HG03095 (cell line): ENCODE measurements around the gene EIF2AK3.
"Not testable (repeated sequence)": the region's sequence is repeated elsewhere in the genome, so short reads cannot be mapped to it uniquely, and the experiment has no call there.

Experiments
- ATAC-seq: cut with Tn5 transposase; IDR thresholded peaks from one replicate; pipeline ENCODE4 v1.9.1; 2021; ENCODE audit warnings: moderate library complexity; ENCODE audit not compliant: unreplicated experiment

EIF2AK3 gene

DNA sequence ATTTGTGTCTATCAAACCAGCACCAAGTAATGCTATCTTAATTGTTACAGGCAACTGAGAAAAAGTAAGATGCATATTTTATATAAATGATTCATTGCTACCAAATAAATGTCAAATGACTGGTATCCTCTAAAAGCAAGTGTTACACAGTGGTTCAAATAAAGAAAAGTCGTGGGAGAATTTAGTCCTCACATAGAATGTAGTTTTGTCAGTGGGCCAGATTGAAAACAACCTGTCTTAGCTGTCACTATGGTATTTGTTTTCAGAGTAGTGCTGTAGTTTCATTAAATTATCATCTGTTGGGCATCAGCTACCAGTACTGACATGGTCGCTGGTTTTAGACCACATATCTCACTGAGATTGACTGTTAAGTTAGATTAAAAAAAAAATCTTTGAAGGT lies 10.2 kb upstream of the EIF2AK3 start:
- ATAC-seq: no peak

DNA sequence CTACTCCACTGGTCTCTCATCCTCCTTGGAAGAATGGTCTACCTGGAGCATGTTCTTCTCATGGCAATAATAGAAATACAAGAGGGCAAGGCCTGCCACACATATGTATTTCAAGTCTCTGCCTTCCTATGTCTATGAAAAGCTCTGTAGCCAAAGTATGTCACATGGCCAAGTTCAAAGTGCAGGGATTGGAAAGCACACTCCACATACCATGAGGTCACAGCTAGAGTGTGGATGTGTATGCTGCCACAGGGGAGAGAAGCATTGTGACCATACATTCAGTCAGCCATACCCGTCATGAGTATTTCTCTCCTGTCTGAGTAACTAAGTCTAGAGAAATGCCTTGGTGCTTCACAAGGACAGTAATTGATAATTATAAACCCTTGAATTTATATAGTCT lies 8.8 kb upstream of the EIF2AK3 start:
- ATAC-seq: no peak

DNA sequence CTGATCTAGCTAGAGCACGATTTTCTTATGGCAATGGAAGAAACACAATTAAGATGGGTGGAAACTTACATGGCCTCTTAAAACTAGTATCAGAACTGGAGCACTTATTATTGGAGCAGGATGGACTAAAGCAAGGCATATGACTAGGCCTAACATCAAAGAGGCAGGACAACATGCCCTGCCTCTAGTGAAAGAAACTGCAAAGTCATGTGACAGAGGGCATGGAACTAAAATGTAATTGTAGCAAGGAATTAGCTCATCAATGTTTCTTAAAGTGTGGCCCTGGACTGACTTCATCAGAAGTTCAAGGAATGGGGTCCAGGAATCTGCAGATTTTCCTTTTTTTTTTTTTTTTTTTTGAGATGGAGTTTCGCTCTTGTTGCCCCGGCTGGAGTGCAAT lies 5.3 kb upstream of the EIF2AK3 start:
- no peak for ATAC-seq

DNA sequence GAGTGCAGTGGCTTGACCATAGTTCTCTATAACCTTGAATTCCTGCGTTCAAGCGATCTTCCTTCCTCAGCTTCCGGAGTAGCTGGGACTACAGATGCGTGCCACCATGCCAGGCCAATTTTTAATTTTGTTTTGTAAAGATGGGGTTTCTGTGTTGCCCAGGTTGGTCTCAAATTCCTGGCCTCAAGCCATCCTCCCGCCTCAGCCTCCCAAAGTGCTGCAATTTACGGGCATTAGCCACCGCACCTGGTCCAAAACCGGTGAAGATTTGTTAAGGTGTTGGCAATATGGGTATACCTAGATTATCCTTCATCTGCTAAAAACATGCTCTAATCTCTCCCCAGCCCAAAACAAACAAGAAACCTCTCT lies 1.3 kb upstream of the EIF2AK3 start:
- ATAC-seq: no peak

DNA sequence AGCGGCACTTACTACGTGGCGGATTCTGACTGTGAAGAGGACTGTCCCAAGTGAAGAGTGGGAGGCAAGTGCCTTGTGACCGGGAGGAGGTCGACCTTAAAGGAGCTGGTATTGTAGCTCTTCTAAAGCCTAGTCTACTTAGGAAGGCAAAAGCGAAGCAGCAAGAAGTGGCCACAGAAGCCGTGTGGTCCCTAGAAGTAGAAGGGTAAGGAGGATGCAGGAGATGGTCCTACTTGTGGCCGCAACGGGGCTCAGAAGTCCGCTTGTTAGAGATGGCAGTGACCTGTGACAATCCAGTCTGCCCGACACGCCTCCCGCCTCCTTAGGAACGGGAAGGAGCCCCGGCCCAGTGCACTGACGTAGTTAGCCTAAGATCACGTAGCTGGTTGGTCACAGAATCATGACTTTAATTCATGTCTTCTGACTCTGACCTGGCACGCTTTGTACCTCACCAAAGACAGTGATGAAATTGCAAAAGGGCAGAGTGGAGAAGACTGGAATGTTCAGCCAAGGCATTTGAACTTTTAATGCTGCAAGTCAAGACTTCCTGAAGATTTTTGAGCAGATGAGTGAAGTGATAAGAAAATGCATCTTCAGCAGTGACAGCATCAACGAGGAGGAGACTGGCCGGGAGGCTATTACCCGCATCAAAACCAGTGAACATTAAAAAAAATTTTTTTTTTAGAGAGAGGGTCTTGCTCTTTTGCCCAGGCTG lies 749 bp upstream of the EIF2AK3 start:
- peak; percentile 41 for ATAC-seq

DNA sequence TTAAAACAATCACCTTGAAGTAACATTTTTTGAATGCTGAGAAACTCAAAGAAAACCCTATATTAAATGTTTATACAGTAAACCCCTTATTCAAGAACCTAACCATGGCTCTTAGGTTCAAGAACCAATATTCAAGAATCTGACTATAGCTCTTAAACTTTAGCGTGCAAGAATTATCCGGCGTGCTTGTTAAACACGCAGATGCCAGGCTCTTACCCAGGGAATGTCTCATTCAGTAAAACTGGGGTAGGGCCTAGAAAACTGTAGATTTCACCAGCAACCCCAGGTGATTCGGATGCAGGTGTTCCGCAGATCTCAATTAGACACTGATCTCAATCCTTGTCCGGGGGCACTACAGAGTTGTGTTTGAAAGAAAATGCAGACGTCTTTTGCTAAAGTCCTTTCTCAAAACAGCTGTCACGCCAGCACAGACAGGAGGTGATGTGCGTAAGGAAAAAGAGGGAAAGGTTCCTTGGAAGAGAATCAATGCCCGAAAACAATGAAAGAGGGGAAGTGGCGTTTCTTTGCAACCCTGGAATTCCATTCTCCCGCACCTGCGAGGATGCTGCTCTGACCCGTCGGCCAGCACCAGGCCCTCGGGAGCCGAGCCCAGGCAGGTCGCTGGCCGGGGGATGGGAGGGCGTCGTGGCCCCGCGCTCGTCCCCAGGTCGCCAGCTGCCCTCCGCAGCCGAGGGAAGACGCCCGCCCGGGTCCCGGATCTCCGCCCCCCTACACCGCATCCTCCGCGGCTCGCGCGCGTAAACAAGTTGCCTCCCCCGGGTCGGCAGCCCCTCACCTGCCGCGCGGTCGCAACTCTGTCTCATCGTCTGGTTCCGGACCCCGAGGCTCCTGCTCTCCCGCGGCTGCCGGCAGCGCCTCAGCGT lies 851 bp downstream of the EIF2AK3 start:
- ATAC-seq: no peak

DNA sequence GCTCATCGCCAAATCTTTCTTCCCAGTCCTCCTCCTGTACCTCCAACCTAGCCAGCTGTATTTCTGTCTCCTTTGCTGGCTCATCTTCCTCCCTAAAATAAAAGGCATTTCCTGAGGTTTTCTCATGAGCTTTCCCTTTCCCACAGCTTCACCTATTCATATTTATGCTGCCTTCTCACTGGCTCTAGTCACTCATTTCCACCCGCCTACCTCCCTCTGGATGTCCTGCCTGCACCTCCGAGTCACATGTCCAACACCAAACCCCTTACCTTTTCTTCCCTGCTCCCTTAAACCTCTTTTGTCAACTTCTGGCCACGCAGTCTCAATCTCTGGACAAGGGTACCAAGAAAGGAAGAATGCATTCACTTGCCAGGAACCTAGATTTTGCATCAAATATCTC lies 2.8 kb downstream of the EIF2AK3 start:
- no peak for ATAC-seq

DNA sequence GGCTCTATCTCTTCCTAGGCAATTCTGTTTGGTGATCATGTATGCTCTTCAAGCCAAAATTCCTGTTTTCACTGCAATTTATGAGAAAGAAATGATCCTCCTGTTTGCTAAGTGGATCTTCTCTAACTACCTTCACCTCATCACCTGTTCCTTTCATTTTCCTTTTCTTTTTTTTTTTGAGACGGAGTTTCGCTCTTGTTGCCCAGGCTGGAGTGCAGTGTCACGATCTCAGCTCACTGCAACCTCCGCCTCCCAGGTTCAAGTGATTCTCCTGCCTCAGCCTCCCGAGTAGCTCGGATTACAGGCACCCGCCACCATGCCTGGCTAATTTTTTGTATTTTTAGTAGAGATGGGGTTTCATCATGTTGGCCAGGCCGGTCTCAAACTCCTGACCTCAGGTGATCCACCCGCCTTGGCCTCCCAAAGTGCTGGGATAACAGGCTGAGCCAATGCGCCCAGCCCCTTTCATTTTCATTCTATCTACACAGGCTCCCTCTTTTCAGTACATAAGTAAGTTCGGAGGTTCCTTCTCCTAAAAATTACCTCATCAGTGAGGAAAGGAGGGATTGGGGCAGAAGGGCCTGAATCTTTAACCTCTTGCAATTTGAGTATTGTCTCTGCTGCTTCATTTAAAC lies 3.3 kb downstream of the EIF2AK3 start:
- ATAC-seq: not testable (repeated sequence)

DNA sequence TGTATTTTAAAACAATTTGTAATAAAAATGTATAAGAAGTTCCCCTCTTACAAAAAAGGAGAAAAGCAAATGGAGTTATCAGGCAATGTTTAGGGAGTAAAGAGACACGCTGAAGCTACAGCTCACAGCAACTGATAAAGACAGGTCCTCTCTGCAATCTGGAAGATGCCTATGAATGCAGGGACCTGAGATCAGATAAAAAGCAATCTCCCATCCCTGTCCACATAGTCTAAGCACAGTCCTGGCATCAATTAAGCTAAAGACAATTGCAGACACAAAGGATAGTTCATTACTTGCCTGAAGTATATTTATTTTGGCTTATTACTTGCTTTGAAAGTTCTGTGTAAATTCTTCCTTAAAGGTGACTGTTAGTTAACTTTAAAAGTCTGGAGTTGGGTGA lies 5.0 kb downstream of the EIF2AK3 start:
- no peak for ATAC-seq

DNA sequence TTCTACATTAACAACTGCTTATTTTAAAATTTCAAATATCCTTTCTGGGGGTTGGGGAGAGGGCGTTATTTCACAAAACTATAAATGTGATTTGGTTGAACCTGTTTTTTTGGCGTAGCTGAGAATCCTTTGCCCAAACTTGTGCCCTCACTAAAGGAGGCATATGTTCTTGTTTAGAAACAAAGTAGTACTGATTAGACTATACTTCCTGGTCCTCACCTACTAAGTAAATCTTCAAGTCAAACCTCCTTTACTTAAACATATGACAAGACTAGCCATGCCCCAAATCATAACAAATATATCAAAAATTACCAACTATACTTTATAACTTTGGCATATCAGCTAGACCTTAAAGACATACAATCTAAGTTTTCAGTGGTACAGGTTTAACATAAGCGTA lies 5.8 kb downstream of the EIF2AK3 start:
- ATAC-seq: no peak

DNA sequence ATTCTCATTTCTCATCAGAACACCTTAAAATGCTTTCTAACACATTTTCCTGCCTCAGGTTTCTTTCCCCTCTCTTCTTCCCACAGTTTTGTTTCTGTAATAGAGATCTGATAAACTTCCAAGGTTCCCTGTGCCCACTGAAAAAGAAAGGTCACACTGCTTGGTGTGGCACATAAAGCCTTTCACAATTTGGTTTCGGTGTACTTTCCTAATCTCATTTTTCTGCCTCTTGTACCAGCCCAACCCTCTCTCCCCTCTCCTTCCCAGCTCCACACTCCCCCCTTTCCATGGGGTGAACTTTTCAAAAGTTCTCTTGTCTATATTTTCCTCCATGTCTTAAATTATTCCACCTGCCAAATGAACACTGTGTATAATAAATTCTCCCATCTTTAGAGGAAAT lies 7.2 kb downstream of the EIF2AK3 start:
- ATAC-seq: no peak

DNA sequence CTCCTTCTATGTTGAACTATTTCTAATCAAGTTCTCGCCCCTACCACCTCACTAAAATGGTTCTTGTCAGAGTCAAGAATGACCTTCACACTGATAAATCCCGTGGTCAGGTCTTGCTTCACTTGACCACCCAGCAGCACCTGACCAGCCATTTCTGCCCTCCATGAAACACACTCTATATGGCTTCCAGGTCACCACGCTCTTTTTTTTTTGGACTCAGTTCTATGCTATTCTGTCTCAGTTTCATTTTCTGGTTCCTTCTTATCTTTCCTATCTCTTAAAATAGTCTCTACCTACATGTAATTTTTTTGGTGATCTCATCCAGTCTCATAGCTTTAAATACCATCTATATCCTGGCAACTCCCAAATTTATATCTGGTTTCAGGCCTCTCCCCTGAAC lies 11.4 kb downstream of the EIF2AK3 start:
- ATAC-seq: peak; percentile 46

DNA sequence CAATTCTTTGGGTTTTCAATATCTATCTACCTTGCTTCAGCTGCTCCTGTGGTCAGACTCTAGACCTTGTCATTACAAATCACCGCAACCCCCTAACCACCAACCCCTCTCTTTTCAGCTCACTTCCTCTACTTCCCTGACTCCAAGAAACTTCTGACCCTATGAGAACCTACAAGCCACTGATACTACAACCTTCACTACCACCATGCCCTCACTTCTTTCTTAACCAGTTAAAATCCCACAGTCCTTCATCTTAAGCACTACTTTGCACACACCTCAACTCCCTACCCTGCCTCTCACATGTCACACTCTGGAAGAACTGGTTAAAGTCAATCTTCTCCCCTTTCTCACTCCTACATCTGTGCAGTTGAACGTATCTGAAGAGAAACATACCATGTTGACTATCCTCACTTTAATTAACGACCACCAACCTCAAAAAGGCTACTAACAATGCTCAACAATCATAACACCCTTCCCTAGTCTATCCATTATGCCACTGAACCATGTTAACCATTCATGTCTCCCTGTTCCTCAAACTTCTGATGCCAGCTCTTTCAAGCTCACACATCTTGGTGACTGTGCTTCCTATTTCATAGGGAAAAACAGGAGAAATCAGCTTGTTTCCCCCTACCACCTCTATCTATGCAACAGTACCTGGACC lies 12.6 kb downstream of the EIF2AK3 start:
- peak; percentile 77 for ATAC-seq

DNA sequence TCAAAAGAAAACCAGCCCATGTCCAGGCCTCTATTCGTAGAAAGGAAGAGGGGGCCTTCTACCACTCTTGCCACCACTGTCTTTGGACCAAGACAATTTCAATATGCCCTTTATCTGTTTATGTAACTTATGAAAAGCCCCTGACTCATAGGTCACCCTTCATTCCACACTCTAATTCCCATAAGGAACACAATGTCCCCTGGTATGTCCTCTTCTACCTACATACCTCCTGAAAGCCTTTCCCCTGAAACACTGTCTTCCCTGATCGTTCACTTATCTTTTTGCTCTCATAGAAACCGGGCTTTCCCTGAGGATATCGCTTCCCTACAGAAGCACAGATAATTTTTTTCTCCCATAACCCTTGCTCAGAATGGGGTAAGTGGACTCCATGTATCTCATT lies 13.3 kb downstream of the EIF2AK3 start:
- ATAC-seq: no peak

DNA sequence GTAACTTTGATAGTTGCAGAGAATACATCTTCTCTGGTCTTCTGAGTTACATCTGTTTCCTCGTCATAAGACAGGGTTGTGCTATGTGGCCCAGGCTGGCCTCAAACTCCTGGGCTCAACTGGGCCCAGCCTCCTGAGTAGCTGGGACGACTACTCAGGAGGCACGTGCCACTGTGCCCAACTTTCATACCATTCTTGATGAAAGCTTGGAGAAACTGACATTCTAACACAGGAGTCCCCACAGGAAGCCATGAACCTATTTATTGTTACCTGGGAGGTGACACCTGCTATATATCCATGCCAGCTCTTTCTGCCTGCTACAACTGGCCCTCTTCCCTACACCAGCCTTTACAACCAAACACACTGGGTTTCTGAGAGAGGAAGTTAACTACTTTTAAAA lies 19.1 kb downstream of the EIF2AK3 start:
- ATAC-seq: no peak

DNA sequence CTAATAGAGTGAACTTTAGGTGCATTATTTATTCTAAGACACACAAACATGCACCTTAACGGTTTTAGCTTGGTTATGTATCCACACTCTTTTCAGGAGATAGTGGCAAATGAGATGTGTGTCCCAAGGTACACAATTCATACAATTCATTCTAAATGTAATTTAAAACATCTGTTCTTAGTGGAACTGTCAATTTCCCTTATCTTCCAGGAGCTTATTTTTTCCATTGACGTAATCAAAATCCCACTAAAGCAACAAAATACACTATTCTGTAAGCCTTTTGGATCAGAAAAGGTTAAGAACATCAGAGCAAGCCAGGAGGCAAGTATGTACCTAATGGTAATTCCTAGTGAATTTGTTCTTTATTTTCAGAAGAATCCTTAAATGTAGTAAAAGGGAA lies 19.8 kb downstream of the EIF2AK3 start:
- ATAC-seq: no peak

DNA sequence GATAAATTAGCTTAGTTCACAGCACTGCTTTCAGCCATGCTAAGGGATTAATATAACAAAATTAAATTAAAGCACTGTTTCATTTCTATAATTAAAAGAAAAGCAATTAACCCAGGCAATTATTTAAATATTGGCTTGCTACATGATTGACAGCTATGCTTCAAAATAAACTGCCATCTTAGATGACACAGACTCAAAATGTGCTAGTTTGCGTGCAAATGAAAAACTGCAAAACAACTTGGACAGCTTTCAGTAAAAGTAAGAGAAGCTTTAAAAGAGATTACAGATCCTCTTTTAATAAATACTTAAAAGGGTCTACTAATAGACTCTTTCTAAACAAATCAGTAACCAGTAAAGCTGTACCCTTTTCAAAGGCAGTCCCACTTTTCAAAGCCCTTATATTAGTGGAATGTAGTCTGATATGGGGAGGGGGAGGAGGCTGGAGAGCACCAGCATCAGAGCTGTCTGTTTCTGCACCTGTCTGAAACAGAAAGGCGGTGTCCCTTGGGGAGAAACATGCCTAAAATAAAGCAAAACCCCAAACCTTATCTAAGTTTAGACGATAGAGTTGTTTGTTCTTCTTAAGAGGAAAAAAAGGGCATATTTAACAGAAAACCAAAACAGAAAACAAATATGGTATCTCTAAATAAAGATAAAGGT lies 20.8 kb downstream of the EIF2AK3 start:
- ATAC-seq: peak; percentile 80

DNA sequence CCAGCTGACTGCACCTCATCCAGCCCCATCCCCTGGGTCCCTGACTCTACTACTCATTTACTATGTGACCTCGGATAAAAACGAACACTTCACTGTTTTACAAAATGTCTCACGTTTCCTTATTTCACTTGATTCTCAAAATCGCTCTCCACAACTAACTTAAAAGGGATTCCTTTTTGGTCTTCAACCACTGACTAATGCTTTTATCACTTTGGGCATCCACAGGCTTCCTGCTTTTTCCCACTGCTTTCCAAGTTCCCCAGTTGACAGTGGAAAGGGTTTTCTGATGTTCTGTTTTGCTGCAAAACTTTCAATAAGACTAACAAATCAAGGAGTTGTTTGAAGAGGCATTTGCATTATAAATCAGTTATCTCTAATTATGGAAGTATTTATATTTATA lies 24.1 kb downstream of the EIF2AK3 start:
- no peak for ATAC-seq

DNA sequence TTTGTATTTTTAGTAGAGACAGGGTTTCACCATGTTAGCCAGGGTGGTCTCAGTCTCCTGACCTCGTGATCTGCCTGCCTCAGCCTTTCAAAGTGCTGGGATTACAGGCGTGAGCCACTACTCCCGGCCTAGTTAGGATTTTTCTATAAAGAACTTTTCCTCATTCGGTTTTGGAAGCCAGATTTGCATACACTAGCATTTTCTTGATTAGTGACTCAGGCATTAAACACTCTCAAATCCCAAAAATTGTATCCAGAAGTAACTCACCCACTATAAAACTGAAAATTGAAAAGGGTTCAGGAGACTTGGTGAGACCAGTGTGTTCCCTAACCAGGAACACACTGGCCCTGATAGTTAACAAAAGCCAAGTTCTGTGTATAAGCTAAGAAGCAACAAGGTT lies 25.2 kb downstream of the EIF2AK3 start:
- no peak for ATAC-seq

DNA sequence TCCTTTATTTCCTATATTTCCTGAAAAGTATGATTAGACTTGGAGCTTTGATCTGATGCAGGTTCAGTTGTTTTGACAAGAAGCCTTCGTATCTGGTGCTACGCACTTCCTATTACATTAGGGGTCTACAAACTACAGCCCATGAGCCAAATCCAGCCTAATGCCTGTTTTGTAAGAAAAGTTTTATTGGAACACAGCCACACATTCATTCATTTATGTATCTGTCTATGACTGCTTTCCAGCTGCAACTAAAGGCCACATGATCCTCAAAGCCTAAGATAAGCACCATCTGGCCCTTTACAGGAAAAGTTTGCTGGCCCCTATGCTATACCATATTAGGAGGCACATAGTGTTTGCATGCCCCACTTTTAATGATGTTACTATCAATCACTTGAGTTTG lies 26.0 kb downstream of the EIF2AK3 start:
- no peak for ATAC-seq

DNA sequence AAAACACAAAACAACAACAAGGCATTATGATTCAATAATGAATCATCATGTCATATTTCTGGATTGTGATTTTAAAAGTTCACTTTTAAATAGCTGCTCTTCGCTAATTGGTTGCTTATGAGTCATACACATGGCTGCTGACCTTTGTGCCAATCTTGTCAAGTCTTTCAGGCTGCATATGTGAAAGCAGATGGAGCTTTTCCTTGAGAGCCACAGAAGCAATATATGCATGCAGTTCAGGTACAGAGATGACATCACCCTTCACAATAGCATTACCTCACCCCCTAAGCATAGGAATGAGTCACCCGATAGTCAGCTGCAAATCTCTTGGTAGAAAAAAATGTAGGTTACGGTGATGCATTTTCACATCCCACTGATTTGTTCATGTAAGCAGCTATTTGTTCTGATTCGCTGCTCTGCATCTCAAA lies 27.2 kb downstream of the EIF2AK3 start:
- peak; percentile 98 for ATAC-seq
